Tibial nerve (tissue), 4 donors: ENCODE results near the gene SIM1.

Source experiments
- CTCF ChIP-seq, 5 experiments: fragments of 200-600 bp in 3 of 5; fragments of 450-650 bp in 2 of 5; sonication (generic) in 3 of 5; IDR thresholded peaks; one replicate each; pipeline ENCODE4 v1.5.1; 2016 to 2019; ENCODE audit warnings: antibody characterized with exemption in 5 of 5, mild to moderate bottlenecking in 3 of 5, moderate library complexity in 2 of 5
- EP300 ChIP-seq, 2 donors: sonication (generic); formaldehyde crosslinking; IDR thresholded peaks; one replicate each; pipeline ENCODE4 v1.6.1; 2017; ENCODE audit warnings: antibody characterized with exemption in 2 of 2, mild to moderate bottlenecking in 1 of 2
- POLR2A ChIP-seq, 2 donors: fragments of 450-650 bp; IDR thresholded peaks; one replicate each; pipeline ENCODE4 v1.6.1; 2017; ENCODE audit warnings: antibody characterized with exemption in 2 of 2, mild to moderate bottlenecking in 2 of 2, moderate library complexity in 2 of 2

- no peak for TF ChIP-seq EP300 (IDR thresholded peaks at IDR 0.05)
- no peak for TF ChIP-seq CTCF (IDR thresholded peaks at IDR 0.05)
- no peak for TF ChIP-seq POLR2A (IDR thresholded peaks at IDR 0.05)
Measured at GRCh38 chr6:100339574-100340255, 125.0 kb downstream of the SIM1 start.
